IPS-18a (cell line): ENCODE results near the gene MALRD1.

ENCODE experiments used
- H3K27ac ChIP-seq: one replicate; pipeline ENCODE4 v1.5.1; 2013; ENCODE audit warnings: low read length
- H3K27me3 ChIP-seq: one replicate; pipeline ENCODE4 v1.6.1; 2013; ENCODE audit warnings: mild to moderate bottlenecking, low read length; ENCODE audit not compliant: control insufficient read depth, insufficient read depth
- H3K36me3 ChIP-seq: one replicate; pipeline ENCODE4 v1.6.1; 2013; ENCODE audit warnings: low read depth, low read length; ENCODE audit not compliant: control insufficient read depth
- H3K4me1 ChIP-seq: one replicate; pipeline ENCODE4 v1.6.1; 2013; ENCODE audit warnings: low read depth, low read length; ENCODE audit not compliant: control insufficient read depth
- H3K4me3 ChIP-seq: one replicate; pipeline ENCODE4 v1.5.1; 2013; ENCODE audit warnings: low read length
- H3K9ac ChIP-seq: one replicate; pipeline ENCODE4 v1.6.1; 2013; ENCODE audit warnings: mild to moderate bottlenecking, low read length, moderate library complexity
- H3K9me3 ChIP-seq: one replicate; pipeline ENCODE4 v1.6.1; 2013; ENCODE audit warnings: low read depth, low read length; ENCODE audit not compliant: control insufficient read depth

Gene MALRD1

DNA sequence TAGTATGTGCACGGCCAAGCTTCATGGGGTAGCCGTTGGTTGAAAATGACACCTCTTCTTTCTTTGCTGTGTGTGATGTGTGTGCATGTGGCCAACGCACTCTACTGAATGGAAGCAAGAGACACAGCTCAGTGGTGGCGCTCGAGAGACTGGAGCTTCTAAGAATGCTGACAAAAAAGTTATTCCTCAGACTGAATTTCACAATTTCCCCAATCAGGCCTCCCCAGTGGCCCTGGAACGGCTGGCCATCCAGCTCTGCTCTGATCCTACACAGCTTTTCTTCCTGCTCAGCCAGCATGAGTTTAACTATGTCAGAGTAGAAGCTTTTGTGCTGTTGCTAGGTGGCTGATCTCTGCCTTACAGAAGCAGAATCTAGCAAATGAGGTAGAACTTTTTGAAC lies 581.0 kb downstream of the MALRD1 start:
- Histone ChIP-seq H3K27ac (no peak overlapping the region), H3K27me3 (no peaks in the 10 kb centered on the region), H3K36me3 (no peaks in the 10 kb centered on the region), H3K4me1 (peaks cover 15% of the 10 kb centered on the region), H3K9ac (no peak overlapping the region), H3K9me3 (no peaks in the 10 kb centered on the region), H3K4me3 (no peak overlapping the region)

DNA sequence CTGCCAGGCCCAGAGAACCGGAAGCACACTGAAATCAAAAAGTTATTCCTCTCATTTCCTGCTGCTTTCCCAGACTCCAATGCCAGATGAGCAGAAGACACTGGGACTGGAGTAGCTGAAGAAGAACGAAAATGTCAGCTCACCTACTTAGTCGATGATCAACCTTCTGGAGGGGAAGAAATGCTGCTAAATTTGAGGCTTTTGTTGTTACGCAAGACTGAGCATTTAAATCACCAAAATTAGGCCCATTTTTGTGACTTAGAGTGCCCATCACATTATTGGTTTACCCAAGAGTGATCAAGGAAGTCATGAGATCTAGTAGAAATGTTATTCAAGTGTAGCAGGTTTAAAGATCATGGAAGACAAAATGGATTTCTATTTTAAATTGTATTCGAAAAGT lies 585.6 kb downstream of the MALRD1 start:
- Histone ChIP-seq H3K4me3 (no peak overlapping the region), H3K9me3 (no peaks in the 10 kb centered on the region), H3K4me1 (peaks cover 10% of the 10 kb centered on the region)

DNA sequence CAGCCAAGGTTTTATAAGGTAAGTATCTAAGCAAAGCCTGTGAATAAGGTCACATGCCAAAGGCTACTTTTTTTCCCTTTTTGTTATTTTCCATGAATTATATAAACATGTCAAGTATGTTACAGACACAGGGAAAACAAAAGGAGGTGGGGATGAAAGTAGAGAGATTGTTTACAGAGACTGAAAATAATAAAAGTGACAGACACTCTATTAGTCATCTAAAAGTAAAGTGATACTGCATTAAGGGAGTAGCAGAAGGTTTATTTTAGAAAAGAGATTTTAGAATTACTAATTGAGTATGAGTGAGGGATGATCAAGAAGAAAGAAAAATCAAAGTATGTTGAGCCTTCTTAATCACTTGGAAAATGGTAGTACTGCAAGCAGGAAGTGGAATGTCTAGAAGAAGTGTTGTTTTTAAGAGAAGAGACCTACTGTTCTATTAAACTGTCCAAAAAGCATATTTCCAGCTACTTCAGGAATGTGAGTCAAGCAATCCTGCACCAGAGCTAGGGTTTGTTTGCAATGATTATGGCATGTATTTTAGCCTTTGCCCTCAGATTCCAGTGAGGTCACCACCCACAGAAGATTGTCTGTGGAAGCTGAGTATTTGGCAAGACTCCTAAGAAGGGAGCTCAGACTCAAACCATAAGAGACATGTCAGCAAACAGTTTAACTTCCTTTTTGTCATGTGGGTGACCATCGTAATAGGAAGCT lies 589.7 kb downstream of the MALRD1 start:
- Histone ChIP-seq H3K9ac (no peak overlapping the region), H3K4me1 (no peaks in the 10 kb centered on the region), H3K27ac (no peak overlapping the region), H3K27me3 (no peaks in the 10 kb centered on the region), H3K9me3 (no peaks in the 10 kb centered on the region), H3K4me3 (no peak overlapping the region), H3K36me3 (no peaks in the 10 kb centered on the region)

More for the DNA sequence above, 585.6 kb downstream of the MALRD1 start:
- no peak overlapping the region for H3K9ac ChIP-seq
- no peak overlapping the region for H3K27ac ChIP-seq
- no peaks in the 10 kb centered on the region for H3K27me3 ChIP-seq
- H3K36me3 ChIP-seq: no peaks in the 10 kb centered on the region

DNA sequence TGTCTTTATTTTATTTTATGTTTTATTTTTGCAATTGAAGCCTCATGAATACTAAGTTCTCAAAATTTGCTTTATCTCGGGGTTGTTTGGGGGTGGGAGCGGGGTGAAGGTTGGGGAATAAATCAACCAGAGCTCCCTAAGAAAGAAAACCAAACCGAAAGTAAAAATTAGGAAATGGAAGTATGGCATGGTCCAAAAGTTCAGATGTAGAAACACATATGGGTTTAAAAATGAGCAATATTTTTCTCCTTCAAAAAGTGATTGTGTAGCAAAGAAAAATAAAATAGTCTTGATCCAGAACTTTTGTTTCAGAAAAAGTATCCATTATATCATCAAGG lies 590.3 kb downstream of the MALRD1 start:
- no peaks in the 10 kb centered on the region for H3K9me3 ChIP-seq
- no peak overlapping the region for H3K4me3 ChIP-seq
- H3K36me3 ChIP-seq: no peaks in the 10 kb centered on the region
- no peak overlapping the region for H3K27ac ChIP-seq
- no peaks in the 10 kb centered on the region for H3K4me1 ChIP-seq
- no peak overlapping the region for H3K9ac ChIP-seq
- no peaks in the 10 kb centered on the region for H3K27me3 ChIP-seq

DNA sequence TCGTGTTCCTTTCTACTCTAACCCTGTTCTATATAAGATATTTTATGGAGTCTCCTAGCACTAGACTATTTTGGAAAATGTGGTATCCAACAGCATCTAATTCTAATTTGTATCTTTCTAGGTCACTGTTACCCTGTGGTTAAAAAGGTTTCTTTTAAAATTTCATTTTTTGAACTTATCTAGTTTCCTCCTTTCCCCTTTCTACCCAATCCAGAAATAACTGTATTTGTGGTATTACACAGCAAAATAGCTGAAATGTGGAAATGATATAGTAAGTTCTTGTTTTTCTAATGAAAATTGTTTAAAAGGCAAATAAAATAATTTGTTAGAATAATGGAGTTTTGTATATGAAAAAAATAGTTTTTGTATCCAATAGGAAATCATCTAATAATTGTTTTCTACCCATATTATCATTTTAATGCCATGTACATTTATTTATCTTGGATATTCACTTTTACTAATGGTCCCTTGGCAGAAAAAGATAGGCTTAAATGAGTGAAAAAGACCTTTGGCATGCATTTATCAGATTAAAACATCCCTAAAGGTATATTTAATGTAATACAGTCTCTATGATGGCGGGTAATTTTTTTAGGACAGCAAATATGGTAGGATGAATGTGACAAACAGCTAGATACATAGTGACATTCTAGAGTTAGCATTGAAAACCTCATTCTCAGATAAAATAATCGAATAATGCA lies 592.1 kb downstream of the MALRD1 start:
- H3K9me3 ChIP-seq: no peaks in the 10 kb centered on the region
- H3K27ac ChIP-seq: no peak overlapping the region
- H3K9ac ChIP-seq: no peak overlapping the region
- H3K27me3 ChIP-seq: no peaks in the 10 kb centered on the region
- no peaks in the 10 kb centered on the region for H3K36me3 ChIP-seq
- H3K4me1 ChIP-seq: no peaks in the 10 kb centered on the region
- H3K4me3 ChIP-seq: no peak overlapping the region

DNA sequence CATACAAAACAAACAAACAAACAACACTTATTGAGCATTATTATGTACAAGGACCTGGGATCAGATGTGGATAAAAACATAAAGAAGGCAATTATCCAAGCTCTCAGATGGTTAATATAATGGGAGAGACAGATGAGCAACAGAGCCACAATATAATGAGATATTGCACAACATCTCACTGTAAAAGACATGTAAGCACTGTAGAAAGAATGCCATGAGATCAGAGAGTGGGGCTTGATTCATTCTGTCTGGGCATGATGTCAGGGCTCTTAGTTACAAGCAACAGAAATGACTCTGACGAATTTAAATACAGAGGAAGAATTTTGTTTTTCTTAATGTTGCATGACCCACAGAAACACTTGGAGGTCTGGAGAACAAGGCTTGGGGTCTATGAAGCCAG lies 602.9 kb downstream of the MALRD1 start:
- Histone ChIP-seq H3K36me3 (no peaks in the 10 kb centered on the region), H3K27ac (no peak overlapping the region), H3K4me3 (no peak overlapping the region), H3K4me1 (no peaks in the 10 kb centered on the region), H3K9ac (no peak overlapping the region), H3K27me3 (no peaks in the 10 kb centered on the region), H3K9me3 (no peaks in the 10 kb centered on the region)

DNA sequence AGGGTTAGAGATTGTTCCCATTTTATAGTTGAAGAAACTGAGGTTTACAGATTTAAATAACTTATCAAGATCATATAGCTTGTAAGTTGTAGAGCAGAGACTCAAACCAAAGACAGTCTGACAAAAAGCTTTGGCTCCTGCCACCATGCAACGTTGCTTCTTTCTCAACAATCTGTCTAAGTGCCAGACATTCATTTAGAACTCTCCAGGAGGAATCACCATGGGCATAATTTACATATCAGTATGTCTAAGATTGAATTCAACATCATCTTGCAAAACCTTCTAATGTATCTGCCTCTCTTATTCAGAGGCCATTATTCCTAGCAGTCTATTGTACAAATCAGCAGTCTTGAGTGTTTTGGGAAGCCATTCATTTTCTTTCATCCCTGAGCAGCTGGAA lies 604.1 kb downstream of the MALRD1 start:
- no peaks in the 10 kb centered on the region for H3K4me1 ChIP-seq
- no peak overlapping the region for H3K27ac ChIP-seq
- H3K36me3 ChIP-seq: no peaks in the 10 kb centered on the region
- H3K27me3 ChIP-seq: no peaks in the 10 kb centered on the region
- no peaks in the 10 kb centered on the region for H3K9me3 ChIP-seq
- no peak overlapping the region for H3K4me3 ChIP-seq
- H3K9ac ChIP-seq: no peak overlapping the region

DNA sequence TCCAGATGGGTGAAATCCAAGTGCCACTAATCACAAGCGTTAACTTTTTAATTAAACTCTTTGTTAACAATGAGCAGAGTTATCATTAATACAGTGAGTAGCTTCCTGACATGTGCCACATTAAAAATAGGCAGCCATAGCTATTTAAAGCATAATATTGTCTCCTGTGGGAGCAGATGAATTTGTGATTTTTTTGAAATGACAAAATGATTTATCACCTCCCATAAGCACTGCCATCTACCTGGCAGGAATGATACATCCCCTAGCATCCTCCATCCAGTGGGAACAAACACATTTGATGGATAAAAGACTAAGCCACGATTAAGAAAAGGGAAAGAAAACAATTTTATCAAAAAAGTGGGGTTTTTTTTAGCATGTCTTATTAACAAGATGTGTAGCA lies 605.3 kb downstream of the MALRD1 start:
- no peak overlapping the region for H3K9ac ChIP-seq
- no peaks in the 10 kb centered on the region for H3K36me3 ChIP-seq
- no peaks in the 10 kb centered on the region for H3K9me3 ChIP-seq
- no peak overlapping the region for H3K4me3 ChIP-seq
- no peak overlapping the region for H3K27ac ChIP-seq
- H3K27me3 ChIP-seq: no peaks in the 10 kb centered on the region
- no peaks in the 10 kb centered on the region for H3K4me1 ChIP-seq

DNA sequence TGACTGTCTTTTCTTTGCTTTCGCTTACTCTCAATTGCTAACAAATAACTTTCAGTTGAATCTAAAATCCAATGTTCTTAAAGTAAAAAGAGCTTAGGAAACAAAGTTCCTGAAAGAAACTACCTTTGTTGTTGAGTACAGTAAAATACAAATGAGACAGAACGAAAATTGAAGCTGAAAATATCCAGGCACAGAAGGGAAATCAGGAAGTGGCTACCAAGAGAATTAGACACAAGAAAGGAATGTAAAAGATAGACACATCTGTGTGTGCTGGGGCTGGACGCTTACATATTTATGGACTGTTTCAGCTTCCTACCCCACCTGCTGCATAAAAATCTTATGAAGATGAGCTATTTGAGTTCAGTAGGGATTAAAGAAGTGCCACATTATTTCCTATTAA lies 606.0 kb downstream of the MALRD1 start:
- Histone ChIP-seq H3K27ac (no peak overlapping the region), H3K4me3 (no peak overlapping the region), H3K9ac (no peak overlapping the region), H3K9me3 (no peaks in the 10 kb centered on the region), H3K36me3 (no peaks in the 10 kb centered on the region), H3K4me1 (no peaks in the 10 kb centered on the region), H3K27me3 (no peaks in the 10 kb centered on the region)

DNA sequence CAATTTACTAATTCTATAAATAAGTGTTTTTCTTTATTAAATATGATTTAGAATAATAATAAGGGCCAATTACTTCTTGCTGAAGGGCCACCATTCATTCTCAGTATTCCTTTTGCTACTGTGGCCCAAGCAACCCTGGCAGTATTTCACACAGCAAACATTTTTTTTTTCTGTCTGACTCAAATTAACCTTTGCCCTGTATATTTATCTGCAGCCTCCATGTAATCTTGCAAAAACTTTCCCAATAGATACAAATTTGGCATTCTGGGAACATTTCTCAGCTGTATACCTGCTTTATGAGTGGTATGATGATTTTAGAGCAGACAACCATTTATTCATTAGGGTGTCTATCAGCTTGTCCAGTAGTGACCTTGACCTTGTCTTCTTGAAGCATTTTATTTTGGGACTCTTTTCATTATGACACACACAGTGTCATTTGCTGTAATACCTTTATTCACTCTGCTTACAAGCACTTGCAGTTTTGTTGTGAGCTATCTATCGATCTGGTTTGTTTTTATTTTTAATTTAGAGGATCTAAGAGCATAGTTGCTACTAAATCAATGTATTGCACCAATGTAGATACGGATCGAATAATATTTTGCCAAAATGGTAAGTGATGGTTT lies 607.9 kb downstream of the MALRD1 start:
- no peaks in the 10 kb centered on the region for H3K27me3 ChIP-seq
- no peak overlapping the region for H3K9ac ChIP-seq
- H3K4me1 ChIP-seq: no peaks in the 10 kb centered on the region
- no peak overlapping the region for H3K4me3 ChIP-seq
- H3K36me3 ChIP-seq: no peaks in the 10 kb centered on the region
- no peaks in the 10 kb centered on the region for H3K9me3 ChIP-seq
- H3K27ac ChIP-seq: no peak overlapping the region

DNA sequence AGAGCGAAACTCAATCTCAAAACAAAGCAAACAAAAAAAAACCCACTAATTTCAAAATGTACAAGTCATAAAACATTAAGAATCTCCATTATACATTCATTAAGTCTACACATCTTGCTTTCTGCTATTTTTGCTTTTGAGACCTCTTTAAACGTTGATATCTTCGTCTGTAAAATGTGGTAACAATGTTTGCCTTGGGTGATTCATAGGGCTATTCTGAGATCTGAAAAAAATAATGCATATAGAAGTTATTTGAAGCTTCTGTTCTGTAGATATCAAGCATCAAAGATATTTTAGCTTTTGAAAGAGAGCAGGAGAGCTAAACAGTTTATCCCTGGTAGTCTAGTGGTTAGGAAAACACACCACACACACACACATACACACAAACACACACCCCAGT lies 609.5 kb downstream of the MALRD1 start:
- Histone ChIP-seq H3K4me1 (no peaks in the 10 kb centered on the region), H3K27me3 (no peaks in the 10 kb centered on the region)

More for the DNA sequence above, 609.5 kb downstream of the MALRD1 start:
- H3K27ac ChIP-seq: no peak overlapping the region
- H3K4me3 ChIP-seq: no peak overlapping the region
- H3K36me3 ChIP-seq: no peaks in the 10 kb centered on the region
- no peak overlapping the region for H3K9ac ChIP-seq
- H3K9me3 ChIP-seq: no peaks in the 10 kb centered on the region
